Endothelial cell of umbilical vein (primary cell): ENCODE data around the gene AGBL5. TPM values are rescaled to one million over a fixed set of nuclear protein-coding genes. Genes with fewer than 3 reads are reported as not detected.

Experiments used
- BruUV-seq: library from RNA; stranded (reverse); fragments of 400-500 nt; replicated peaks from 2 replicates; lab custom pipeline; 2021; lab: Mats Ljungman, UMichigan
- CTCF ChIA-PET: fragments of 300-600, 350-600 bp; sonication (Branson Sonifier 250); formaldehyde crosslinking; loops from one replicate; lab custom pipeline; 2021; ENCODE audit warnings: antibody characterized with exemption, inconsistent platforms; lab: Charles Lee
- POLR2A ChIA-PET: fragments of 300-600, 350-600 bp; sonication (Branson Sonifier 250); formaldehyde crosslinking; loops from one replicate; lab custom pipeline; 2021; ENCODE audit warnings: antibody characterized with exemption, inconsistent platforms; lab: Charles Lee
- DNase-seq: peaks from one replicate; pipeline ENCODE4 v3.0.0-alpha.2; 2011; ENCODE audit warnings: low read depth, low spot score
- FAIRE-seq: peaks from 2 replicates; lab custom pipeline; 2011; peaks lifted over from hg19 to GRCh38; lab: Jason Lieb, UNC
- H2AFZ ChIP-seq: 2 replicates; pipeline ENCODE4 v1.6.0; 2012; ENCODE audit warnings: low read depth, low read length, control low read depth, inconsistent platforms
- H3K27ac ChIP-seq: 2 replicates; pipeline ENCODE4 v1.5.1; 2011; ENCODE audit warnings: low read depth, mild to moderate bottlenecking, control low read depth, low read length, moderate library complexity; ENCODE audit not compliant: insufficient read depth
- H3K27me3 ChIP-seq, 2 experiments: 2 replicates each; pipeline versions ENCODE4 v1.6.0 to v1.6.1; 2011; ENCODE audit warnings: low read length in 2 of 2, mixed read lengths in 1 of 2; ENCODE audit not compliant: control insufficient read depth in 2 of 2, insufficient read depth in 2 of 2
- H3K36me3 ChIP-seq, 2 experiments: 2 replicates in 1 of 2; 3 replicates in 1 of 2; pipeline ENCODE4 v1.5.1; 2011; ENCODE audit warnings: low read length in 2 of 2, mild to moderate bottlenecking in 1 of 2, moderate library complexity in 1 of 2; ENCODE audit not compliant: control insufficient read depth in 2 of 2, insufficient read depth in 2 of 2; ENCODE audit errors: extremely low read depth in 1 of 2
- H3K4me1 ChIP-seq: 3 replicates; pipeline ENCODE4 v1.5.1; 2011; ENCODE audit warnings: mild to moderate bottlenecking, low read length; ENCODE audit not compliant: control insufficient read depth, insufficient read depth; ENCODE audit errors: extremely low read depth
- H3K4me2 ChIP-seq: 2 replicates; pipeline ENCODE4 v1.6.1; 2011; ENCODE audit warnings: low read length, control low read depth, mixed read lengths; ENCODE audit not compliant: insufficient read depth
- H3K4me3 ChIP-seq, 3 experiments: fragments of 200-600 bp in 1 of 3; sonication (generic), shearing (Covaris generic) in 1 of 3; replicated peaks in 1 of 3; 2 replicates each; pipeline ENCODE4 v1.5.1; 2011 to 2016; ENCODE audit warnings: control low read depth in 3 of 3, low read length in 3 of 3, mild to moderate bottlenecking in 2 of 3, inconsistent platforms in 1 of 3, low read depth in 1 of 3, moderate library complexity in 1 of 3; ENCODE audit not compliant: insufficient read depth in 1 of 3
- H3K79me2 ChIP-seq: 2 replicates; pipeline ENCODE4 v1.6.0; 2012; ENCODE audit warnings: low read length, inconsistent platforms; ENCODE audit not compliant: control insufficient read depth, insufficient read depth
- H3K9ac ChIP-seq: replicated peaks from 2 replicates; pipeline ENCODE3; 2011; ENCODE audit warnings: low read length, control low read depth; ENCODE audit not compliant: insufficient read depth; ENCODE audit errors: extremely low read depth
- H3K9me1 ChIP-seq: replicated peaks from 3 replicates; pipeline ENCODE4 v1.6.0; 2011; ENCODE audit warnings: mild to moderate bottlenecking, low read length; ENCODE audit not compliant: control insufficient read depth, insufficient read depth; ENCODE audit errors: extremely low read depth
- H3K9me3 ChIP-seq: replicated peaks from 2 replicates; pipeline ENCODE4 v1.5.1; 2012; ENCODE audit warnings: low read length, inconsistent platforms; ENCODE audit not compliant: control insufficient read depth, insufficient read depth
- H4K20me1 ChIP-seq: replicated peaks from 2 replicates; pipeline ENCODE3; 2011; ENCODE audit warnings: mild to moderate bottlenecking, low read length; ENCODE audit not compliant: control insufficient read depth, insufficient read depth; ENCODE audit errors: extremely low read depth
- EZH2 ChIP-seq: IDR thresholded peaks from 2 replicates; pipeline ENCODE4 v1.6.1; 2012; ENCODE audit warnings: borderline replicate concordance, low read depth, mild to moderate bottlenecking, moderate library complexity, low read length, inconsistent platforms; ENCODE audit not compliant: severe bottlenecking
- FOS ChIP-seq: IDR thresholded peaks from 2 replicates; pipeline ENCODE4 v1.6.1; 2011; ENCODE audit warnings: mild to moderate bottlenecking, low read length, moderate library complexity, borderline replicate concordance; ENCODE audit not compliant: insufficient read depth
- GATA2 ChIP-seq: IDR thresholded peaks from 2 replicates; pipeline ENCODE4 v1.7.0; 2011; ENCODE audit warnings: low read depth, mild to moderate bottlenecking, moderate library complexity, mixed read lengths, low read length; ENCODE audit not compliant: insufficient read length, insufficient read depth
- JUN ChIP-seq: IDR thresholded peaks from 2 replicates; pipeline ENCODE4 v1.6.1; 2011; ENCODE audit warnings: borderline replicate concordance, low read depth; ENCODE audit not compliant: insufficient read length, insufficient read depth
- MYC ChIP-seq: IDR thresholded peaks from one replicate; pipeline ENCODE4 v1.6.1; 2011; ENCODE audit warnings: mild to moderate bottlenecking, low read depth, low read length
- POLR2A ChIP-seq: IDR thresholded peaks from 2 replicates; pipeline ENCODE4 v1.6.1; 2012; ENCODE audit warnings: low read depth, mild to moderate bottlenecking, control low read depth, low read length
- POLR2AphosphoS5 ChIP-seq: IDR thresholded peaks from 2 replicates; pipeline ENCODE4 v1.6.1; 2012; ENCODE audit warnings: low read depth, mild to moderate bottlenecking, control low read depth, low read length, moderate library complexity; ENCODE audit not compliant: insufficient read depth
- dilution Hi-C: fragments of 300-500 bp; cut with MboI; formaldehyde crosslinking; loops from one replicate; pipeline ENCODE4 v1.15.0; 2019; ENCODE audit warnings: low sequenced_read_pairs; ENCODE audit not compliant: extremely low pct_ligation_motif_present
- intact Hi-C: fragments of 100-400 bp; cut with micrococcal nuclease; formaldehyde crosslinking; loops from one replicate; pipeline ENCODE4 v1.10.0; 2022
- polyA plus RNA-seq, 4 experiments: library from polyadenylated mRNA; depleted of rRNA in 3 of 4; stranded (reverse) in 3 of 4; unstranded in 1 of 4; fragments of >200 nt; gene quantifications; 2 replicates each; pipeline versions ENCODE4 v1.2.1 to v1.2.3, GENCODE V29; 2011 to 2012; ENCODE audit warnings: missing spikeins in 1 of 4
- total RNA-seq: library from RNA; stranded (reverse); gene quantifications from 2 replicates; pipeline ENCODE4 v1.2.3, GENCODE V29; 2021
- TF ChIP-seq, protein P1 (sequence below): IDR thresholded peaks from 2 replicates; pipeline ENCODE4 v1.6.1; 2011; ENCODE audit not compliant: insufficient read depth, insufficient read length
- TF ChIP-seq, protein P2 (sequence below), 2 donors: IDR thresholded peaks; 1 replicate in 1 of 2; 2 replicates in 1 of 2; pipeline ENCODE4 v1.5.1; 2011; ENCODE audit warnings: low read length in 2 of 2, mild to moderate bottlenecking in 2 of 2, moderate library complexity in 2 of 2, control low read depth in 1 of 2, inconsistent platforms in 1 of 2, low read depth in 1 of 2; ENCODE audit not compliant: insufficient read depth in 1 of 2; ENCODE audit errors: extremely low read depth in 1 of 2

The AGBL5 gene
- total and polyA plus RNA-seq, 2 donors (not counting 3 experiments of a cell fraction or from before 2014, with no cell fraction given), result 28.2 to 41.9 TPM

DNA sequence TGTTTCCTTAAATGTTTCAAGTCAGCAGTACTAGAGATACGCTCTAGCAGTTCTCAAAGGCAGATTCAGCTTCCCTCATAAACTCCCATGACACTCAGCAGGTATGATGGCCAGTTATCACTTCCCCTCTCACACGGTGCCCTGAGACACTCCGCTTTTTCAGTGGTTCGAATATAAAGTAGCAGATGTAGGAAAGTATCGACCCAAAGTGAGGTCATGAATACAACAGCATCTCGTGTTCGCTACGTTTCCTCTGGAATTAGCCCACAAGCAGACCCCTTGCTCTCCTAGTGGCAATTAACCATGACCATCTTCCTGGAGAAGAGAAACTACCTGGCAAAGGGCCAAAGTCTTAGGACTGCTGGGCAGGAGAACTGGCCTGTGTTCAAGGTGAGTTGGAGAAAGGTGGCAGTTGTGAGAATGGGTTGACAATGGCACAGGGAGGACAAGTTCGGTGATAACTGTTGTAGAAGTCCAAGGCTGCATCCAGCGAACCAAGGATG lies 9.3 kb upstream of the AGBL5 start:
- BruUV-seq, result no TSS peak
- ChIA-PET POLR2A (no interaction called here), CTCF (interaction anchor here (1.6 kb wide), 1 partner anchor 45 kb away, joined by 3 read pairs; the partner anchor contains the start of gene KHK)
- Histone ChIP-seq H3K79me2 (no peaks in the 10 kb centered on the region), H3K4me3 (no peak overlapping the region), H2AFZ (no peak overlapping the region), H3K9ac (no peak overlapping the region), H3K9me3 (no peaks in the 10 kb centered on the region), H3K36me3 (peaks cover 26 to 45% of the 10 kb centered on the region in 2 experiments), H3K27ac (no peak overlapping the region), H4K20me1 (no peaks in the 10 kb centered on the region), H3K27me3 (no peaks in the 10 kb centered on the region), H3K9me1 (no peaks in the 10 kb centered on the region), H3K4me2 (no peak overlapping the region), H3K4me1 (no peaks in the 10 kb centered on the region)
- DNase-seq, result no peak
- intact Hi-C loops (no loop called here), dilution Hi-C loops (no loop called here)
- TF ChIP-seq FOS, result no peak
- TF ChIP-seq POLR2AphosphoS5, result no peak
- no peak for TF ChIP-seq EZH2
- TF ChIP-seq GATA2, result no peak
- TF ChIP-seq JUN, result no peak
- TF ChIP-seq, protein P1, sequence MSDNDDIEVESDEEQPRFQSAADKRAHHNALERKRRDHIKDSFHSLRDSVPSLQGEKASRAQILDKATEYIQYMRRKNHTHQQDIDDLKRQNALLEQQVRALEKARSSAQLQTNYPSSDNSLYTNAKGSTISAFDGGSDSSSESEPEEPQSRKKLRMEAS, result no peak
- no peak for TF ChIP-seq POLR2A
- no peak for TF ChIP-seq MYC
- TF ChIP-seq, protein P2, sequence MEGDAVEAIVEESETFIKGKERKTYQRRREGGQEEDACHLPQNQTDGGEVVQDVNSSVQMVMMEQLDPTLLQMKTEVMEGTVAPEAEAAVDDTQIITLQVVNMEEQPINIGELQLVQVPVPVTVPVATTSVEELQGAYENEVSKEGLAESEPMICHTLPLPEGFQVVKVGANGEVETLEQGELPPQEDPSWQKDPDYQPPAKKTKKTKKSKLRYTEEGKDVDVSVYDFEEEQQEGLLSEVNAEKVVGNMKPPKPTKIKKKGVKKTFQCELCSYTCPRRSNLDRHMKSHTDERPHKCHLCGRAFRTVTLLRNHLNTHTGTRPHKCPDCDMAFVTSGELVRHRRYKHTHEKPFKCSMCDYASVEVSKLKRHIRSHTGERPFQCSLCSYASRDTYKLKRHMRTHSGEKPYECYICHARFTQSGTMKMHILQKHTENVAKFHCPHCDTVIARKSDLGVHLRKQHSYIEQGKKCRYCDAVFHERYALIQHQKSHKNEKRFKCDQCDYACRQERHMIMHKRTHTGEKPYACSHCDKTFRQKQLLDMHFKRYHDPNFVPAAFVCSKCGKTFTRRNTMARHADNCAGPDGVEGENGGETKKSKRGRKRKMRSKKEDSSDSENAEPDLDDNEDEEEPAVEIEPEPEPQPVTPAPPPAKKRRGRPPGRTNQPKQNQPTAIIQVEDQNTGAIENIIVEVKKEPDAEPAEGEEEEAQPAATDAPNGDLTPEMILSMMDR (IDR thresholded peaks at IDR 0.05; ENCODE audit: extremely low read depth in 1 of 2, insufficient read depth in 1 of 2, low read depth in 1 of 2, low read length in 2 of 2), result no peak
- no peak for FAIRE-seq
